Adrenal gland (tissue), 12 donors: ENCODE results near the gene PLA2G4C. TPM values are rescaled to one million over a fixed set of nuclear protein-coding genes. Genes with fewer than 3 reads are reported as not detected.

ENCODE experiments used
- DNase-seq, 7 donors: peaks; one replicate each; pipeline ENCODE4 v3.0.0-alpha.2; 2019 to 2020
- H3K27ac ChIP-seq, 5 donors: fragments of 200-600 bp; sonication (generic) in 4 of 5; 1 replicate in 3 of 5; 2 replicates in 2 of 5; pipeline versions ENCODE4 v1.5.1 to v1.8.0; 2016 to 2020; ENCODE audit warnings: mild to moderate bottlenecking in 1 of 5
- H3K27me3 ChIP-seq: fragments of 200-600 bp; 2 replicates; pipeline ENCODE4 v1.8.0; 2021
- H3K36me3 ChIP-seq, 2 donors: fragments of 200-600 bp; replicated peaks in 1 of 2; 1 replicate in 1 of 2; 2 replicates in 1 of 2; pipeline versions ENCODE4 v1.5.1 to v1.8.0; 2018 to 2022
- H3K4me1 ChIP-seq, 2 donors: fragments of 200-600 bp; replicated peaks in 1 of 2; 1 replicate in 1 of 2; 2 replicates in 1 of 2; pipeline versions ENCODE4 v1.5.1 to v1.8.0; 2018 to 2021
- H3K4me3 ChIP-seq, 4 donors: fragments of 200-600 bp; sonication (generic) in 3 of 4; one replicate each; pipeline ENCODE4 v1.5.1; 2016 to 2018
- H3K9me3 ChIP-seq, 3 donors: fragments of 200-600 bp; sonication (generic) in 1 of 3; replicated peaks in 1 of 3; 1 replicate in 2 of 3; 2 replicates in 1 of 3; pipeline versions ENCODE4 v1.5.1 to v1.8.0; 2016 to 2021
- POLR2A ChIP-seq, 2 donors: fragments of 450-650 bp; IDR thresholded peaks; one replicate each; pipeline ENCODE4 v1.6.1; 2017; ENCODE audit warnings: antibody characterized with exemption in 2 of 2, mild to moderate bottlenecking in 2 of 2, moderate library complexity in 1 of 2
- WGBS, 4 donors: extraction: QIAGEN DNeasy Blood & Tissue Kit in 2 of 4; methylation state at CpG; one replicate each; pipeline versions ENCODE4 v1.1.5 to v1.1.7; 2013 to 2017; 5-methylcytosine and 5-hydroxymethylcytosine counted together
- intact Hi-C, 2 donors: fragments of 100-400 bp; cut with DNase I; formaldehyde crosslinking; loops; one replicate each; pipeline versions ENCODE4 v1.14.1 to v1.15.0; 2022 to 2023
- polyA plus RNA-seq, 3 donors: library from polyadenylated mRNA; stranded (reverse); fragments of 200-250 nt in 2 of 3; fragments of 350-450 nt in 1 of 3; fragmentation: Illumina TruSeq in 1 of 3; extraction: RNeasy Lipid Tissue Mini Kit (QIAGEN cat#74804) in 1 of 3; gene quantifications; one replicate each; pipeline ENCODE4 v1.2.3, GENCODE V29; 2013 to 2014
- total RNA-seq, 9 donors: library from RNA; depleted of rRNA in 4 of 9; stranded (reverse); fragments of >200 nt in 4 of 9; fragments of 120-200 nt in 1 of 9; fragmentation: NEBNext Ultra II Directional in 1 of 9; extraction: Animal tissue kit (Norgen Biotek cat#: 25700) in 1 of 9; gene quantifications; one replicate each; pipeline versions ENCODE4 v1.1.0 to v1.2.4, GENCODE V29; 2013 to 2023
- TF ChIP-seq, protein P1 (sequence below), 6 experiments: fragments of 450-650 bp in 4 of 6; fragments of 200-600 bp in 2 of 6; sonication (generic) in 1 of 6; IDR thresholded peaks; 1 replicate in 5 of 6; 2 replicates in 1 of 6; pipeline versions ENCODE4 v1.5.1 to v1.8.0; 2016 to 2021; ENCODE audit warnings: antibody characterized with exemption in 6 of 6, mild to moderate bottlenecking in 2 of 6, moderate library complexity in 1 of 6
- donor health status: healthy with polysubstance abuse.
- donor health status: Bipolar disorder and iron deficiency.
- donor health status: DM: yes; HTN: yes; CAD: no.
- donor health status: DM: no; HTN: no; CAD: no.
- donor health status: DM: no; HTN: no; CAD: no.
- donor health status: DM: yes; HTN: yes; CAD: no.

The PLA2G4C gene
- total and polyA plus RNA-seq, 12 donors, result 18.6 to 123 (median 51.6) TPM

GRCh38 chr19:48041877-48042580, 68.6 kb downstream of the PLA2G4C start:
- no peaks in the 10 kb centered on the region for H3K27me3 ChIP-seq
- H3K36me3 ChIP-seq, result no peaks in the 10 kb centered on the region
- intact Hi-C loops, result no loop called here
- H3K9me3 ChIP-seq, result no peaks in the 10 kb centered on the region
- no peak overlapping the region for H3K27ac ChIP-seq
- no peak for DNase-seq
- no peak overlapping the region for H3K4me3 ChIP-seq
- 30 to 66% (median 59%) methylated on average over 2 of the region's 2 CpGs for WGBS, 4 donors
- no peaks in the 10 kb centered on the region for H3K4me1 ChIP-seq
- TF ChIP-seq POLR2A (IDR thresholded peaks at IDR 0.05), result no peak
- TF ChIP-seq, protein P1, sequence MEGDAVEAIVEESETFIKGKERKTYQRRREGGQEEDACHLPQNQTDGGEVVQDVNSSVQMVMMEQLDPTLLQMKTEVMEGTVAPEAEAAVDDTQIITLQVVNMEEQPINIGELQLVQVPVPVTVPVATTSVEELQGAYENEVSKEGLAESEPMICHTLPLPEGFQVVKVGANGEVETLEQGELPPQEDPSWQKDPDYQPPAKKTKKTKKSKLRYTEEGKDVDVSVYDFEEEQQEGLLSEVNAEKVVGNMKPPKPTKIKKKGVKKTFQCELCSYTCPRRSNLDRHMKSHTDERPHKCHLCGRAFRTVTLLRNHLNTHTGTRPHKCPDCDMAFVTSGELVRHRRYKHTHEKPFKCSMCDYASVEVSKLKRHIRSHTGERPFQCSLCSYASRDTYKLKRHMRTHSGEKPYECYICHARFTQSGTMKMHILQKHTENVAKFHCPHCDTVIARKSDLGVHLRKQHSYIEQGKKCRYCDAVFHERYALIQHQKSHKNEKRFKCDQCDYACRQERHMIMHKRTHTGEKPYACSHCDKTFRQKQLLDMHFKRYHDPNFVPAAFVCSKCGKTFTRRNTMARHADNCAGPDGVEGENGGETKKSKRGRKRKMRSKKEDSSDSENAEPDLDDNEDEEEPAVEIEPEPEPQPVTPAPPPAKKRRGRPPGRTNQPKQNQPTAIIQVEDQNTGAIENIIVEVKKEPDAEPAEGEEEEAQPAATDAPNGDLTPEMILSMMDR (IDR thresholded peaks at IDR 0.05), result no peak

GRCh38 chr19:48036765-48037164, 73.9 kb downstream of the PLA2G4C start:
- WGBS, 4 donors, result 71 to 90% (median 82%) methylated on average over 2 of the region's 2 CpGs
- intact Hi-C loops, result no loop called here

GRCh38 chr19:48033604-48034003, 77.0 kb downstream of the PLA2G4C start:
- Histone ChIP-seq H3K27me3 (no peaks in the 10 kb centered on the region), H3K9me3 (no peaks in the 10 kb centered on the region), H3K4me1 (no peaks in the 10 kb centered on the region), H3K36me3 (no peaks in the 10 kb centered on the region), H3K4me3 (no peak overlapping the region), H3K27ac (no peak overlapping the region)
- no peak for DNase-seq
- WGBS, 4 donors, result 58 to 80% (median 71%) methylated on average over 5 of the region's 5 CpGs
- TF ChIP-seq, protein P1 (IDR thresholded peaks at IDR 0.05), result no peak
- no peak for TF ChIP-seq POLR2A (IDR thresholded peaks at IDR 0.05)
- intact Hi-C loops, result no loop called here

More at GRCh38 chr19:48036765-48037164, 73.9 kb downstream of the PLA2G4C start:
- DNase-seq, result no peak
- no peaks in the 10 kb centered on the region for H3K36me3 ChIP-seq
- no peak for TF ChIP-seq POLR2A (IDR thresholded peaks at IDR 0.05)
- TF ChIP-seq, protein P1 (IDR thresholded peaks at IDR 0.05), result no peak
- H3K9me3 ChIP-seq, result no peaks in the 10 kb centered on the region
- H3K27me3 ChIP-seq, result no peaks in the 10 kb centered on the region
- H3K4me1 ChIP-seq, result no peaks in the 10 kb centered on the region
- H3K27ac ChIP-seq, result no peak overlapping the region
- no peak overlapping the region for H3K4me3 ChIP-seq

GRCh38 chr19:48030073-48030472, 80.5 kb downstream of the PLA2G4C start:
- no peaks in the 10 kb centered on the region for H3K27me3 ChIP-seq
- DNase-seq, result no peak
- no peak overlapping the region for H3K27ac ChIP-seq
- H3K4me3 ChIP-seq, result no peak overlapping the region
- no peaks in the 10 kb centered on the region for H3K36me3 ChIP-seq
- intact Hi-C loops, result no loop called here
- no peaks in the 10 kb centered on the region for H3K9me3 ChIP-seq
- H3K4me1 ChIP-seq, result no peaks in the 10 kb centered on the region
- TF ChIP-seq, protein P1 (IDR thresholded peaks at IDR 0.05), result no peak
- no peak for TF ChIP-seq POLR2A (IDR thresholded peaks at IDR 0.05)
- 57 to 64% (median 61%) methylated on average over 10 of the region's 10 CpGs for WGBS, 4 donors
